Measurements from ENCODE around the gene TCEA2. TPM values are rescaled to one million over a fixed set of nuclear protein-coding genes. Genes with fewer than 3 reads are reported as not detected.

TCEA2 gene
- total and polyA plus RNA-seq, 2 of the 13 experiments (the other 11 are each of a cell fraction or from before 2014, with no cell fraction given) = 28.1 to 33.7 TPM

DNA sequence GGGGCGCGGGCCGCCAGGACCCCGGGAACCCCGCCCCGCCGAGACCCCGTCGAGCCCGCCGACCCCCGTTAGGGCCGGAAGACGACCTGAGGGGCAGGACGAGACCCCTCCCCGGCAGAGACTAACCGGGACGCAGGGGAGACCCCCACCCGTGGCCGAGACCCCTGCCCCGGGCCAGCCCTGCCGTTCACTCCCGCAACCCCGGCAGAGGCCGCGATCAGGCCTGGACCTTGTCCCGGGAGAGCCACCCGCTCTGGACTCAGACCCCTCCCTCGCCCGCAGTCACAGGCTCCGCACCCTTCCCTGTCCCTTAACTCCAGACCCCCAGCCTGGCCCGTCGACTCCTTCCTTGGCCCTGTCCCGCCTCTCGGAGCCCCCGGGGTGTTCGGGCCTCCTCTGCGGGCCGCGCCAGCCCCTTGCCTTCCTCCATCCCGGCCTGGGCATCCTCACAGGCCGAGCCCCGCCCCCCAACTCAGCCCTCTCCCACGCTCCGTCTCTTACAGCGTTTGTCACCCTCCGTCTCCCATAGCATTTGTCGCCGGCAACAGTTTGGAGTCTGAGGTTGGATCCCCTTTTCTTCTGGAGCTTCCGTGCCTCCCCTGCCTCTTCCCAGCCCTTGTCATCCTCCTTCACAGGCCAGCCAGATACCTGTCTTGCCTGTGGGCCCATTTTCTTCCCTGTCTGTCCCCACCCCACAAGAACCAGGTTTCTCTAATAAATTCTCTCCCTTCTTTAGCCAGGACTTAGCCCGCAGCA, 569 bp downstream of the TCEA2 start (continued):
- TF ChIP-seq JUNB (CRISPR knock-in tag; IDR thresholded peaks at IDR 0.05; ENCODE audit: borderline replicate concordance) = no peak
- TF ChIP-seq ZNF720 (CRISPR knock-in tag; IDR thresholded peaks at IDR 0.05) = 0 out of 2 replicates have a peak, but pooled peaks have one; percentile 46
- TF ChIP-seq, protein P1, sequence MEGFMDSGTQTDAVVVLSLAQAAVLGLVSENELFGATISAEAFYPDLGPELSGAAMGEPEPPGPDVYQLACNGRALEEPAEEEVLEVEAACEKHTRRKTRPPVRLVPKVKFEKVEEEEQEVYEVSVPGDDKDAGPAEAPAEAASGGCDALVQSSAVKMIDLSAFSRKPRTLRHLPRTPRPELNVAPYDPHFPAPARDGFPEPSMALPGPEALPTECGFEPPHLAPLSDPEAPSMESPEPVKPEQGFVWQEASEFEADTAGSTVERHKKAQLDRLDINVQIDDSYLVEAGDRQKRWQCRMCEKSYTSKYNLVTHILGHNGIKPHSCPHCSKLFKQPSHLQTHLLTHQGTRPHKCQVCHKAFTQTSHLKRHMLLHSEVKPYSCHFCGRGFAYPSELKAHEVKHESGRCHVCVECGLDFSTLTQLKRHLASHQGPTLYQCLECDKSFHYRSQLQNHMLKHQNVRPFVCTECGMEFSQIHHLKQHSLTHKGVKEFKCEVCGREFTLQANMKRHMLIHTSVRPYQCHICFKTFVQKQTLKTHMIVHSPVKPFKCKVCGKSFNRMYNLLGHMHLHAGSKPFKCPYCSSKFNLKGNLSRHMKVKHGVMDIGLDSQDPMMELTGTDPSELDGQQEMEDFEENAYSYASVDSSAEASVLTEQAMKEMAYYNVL (CRISPR knock-in tag; IDR thresholded peaks at IDR 0.05; ENCODE audit: borderline replicate concordance) = 0 out of 2 replicates have a peak, but pooled peaks have one; percentile 53
- TF ChIP-seq NR3C1 (CRISPR knock-in tag; IDR thresholded peaks at IDR 0.05) = 0 out of 2 replicates have a peak, but pooled peaks have one; percentile 39
- TF ChIP-seq, protein P2, sequence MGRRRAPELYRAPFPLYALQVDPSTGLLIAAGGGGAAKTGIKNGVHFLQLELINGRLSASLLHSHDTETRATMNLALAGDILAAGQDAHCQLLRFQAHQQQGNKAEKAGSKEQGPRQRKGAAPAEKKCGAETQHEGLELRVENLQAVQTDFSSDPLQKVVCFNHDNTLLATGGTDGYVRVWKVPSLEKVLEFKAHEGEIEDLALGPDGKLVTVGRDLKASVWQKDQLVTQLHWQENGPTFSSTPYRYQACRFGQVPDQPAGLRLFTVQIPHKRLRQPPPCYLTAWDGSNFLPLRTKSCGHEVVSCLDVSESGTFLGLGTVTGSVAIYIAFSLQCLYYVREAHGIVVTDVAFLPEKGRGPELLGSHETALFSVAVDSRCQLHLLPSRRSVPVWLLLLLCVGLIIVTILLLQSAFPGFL (CRISPR knock-in tag; IDR thresholded peaks at IDR 0.05) = peak; percentile 47; the same call in 1 of the 2 replicates
- TF ChIP-seq ZNF501 (CRISPR knock-in tag; IDR thresholded peaks at IDR 0.05) = peak; percentile 89
- TF ChIP-seq IRX3 (CRISPR knock-in tag; IDR thresholded peaks at IDR 0.05; ENCODE audit: borderline replicate concordance, low read depth) = peak; percentile 16
- TF ChIP-seq, protein P3, sequence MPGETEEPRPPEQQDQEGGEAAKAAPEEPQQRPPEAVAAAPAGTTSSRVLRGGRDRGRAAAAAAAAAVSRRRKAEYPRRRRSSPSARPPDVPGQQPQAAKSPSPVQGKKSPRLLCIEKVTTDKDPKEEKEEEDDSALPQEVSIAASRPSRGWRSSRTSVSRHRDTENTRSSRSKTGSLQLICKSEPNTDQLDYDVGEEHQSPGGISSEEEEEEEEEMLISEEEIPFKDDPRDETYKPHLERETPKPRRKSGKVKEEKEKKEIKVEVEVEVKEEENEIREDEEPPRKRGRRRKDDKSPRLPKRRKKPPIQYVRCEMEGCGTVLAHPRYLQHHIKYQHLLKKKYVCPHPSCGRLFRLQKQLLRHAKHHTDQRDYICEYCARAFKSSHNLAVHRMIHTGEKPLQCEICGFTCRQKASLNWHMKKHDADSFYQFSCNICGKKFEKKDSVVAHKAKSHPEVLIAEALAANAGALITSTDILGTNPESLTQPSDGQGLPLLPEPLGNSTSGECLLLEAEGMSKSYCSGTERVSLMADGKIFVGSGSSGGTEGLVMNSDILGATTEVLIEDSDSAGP (CRISPR knock-in tag; IDR thresholded peaks at IDR 0.05; ENCODE audit: borderline replicate concordance) = peak; percentile 60; the same call in 1 of the 2 replicates
- peak; percentile 44; the same call in 1 of the 2 replicates for TF ChIP-seq ZNF143 (CRISPR knock-in tag; IDR thresholded peaks at IDR 0.05)
- peak; percentile 14 for TF ChIP-seq TEAD3 (CRISPR knock-in tag; optimal IDR thresholded peaks at IDR 0.05; ENCODE audit: borderline replicate concordance)
- no peak for TF ChIP-seq CHD4 (IDR thresholded peaks at IDR 0.05; ENCODE audit: borderline replicate concordance, low read length)
- TF ChIP-seq, protein P4, sequence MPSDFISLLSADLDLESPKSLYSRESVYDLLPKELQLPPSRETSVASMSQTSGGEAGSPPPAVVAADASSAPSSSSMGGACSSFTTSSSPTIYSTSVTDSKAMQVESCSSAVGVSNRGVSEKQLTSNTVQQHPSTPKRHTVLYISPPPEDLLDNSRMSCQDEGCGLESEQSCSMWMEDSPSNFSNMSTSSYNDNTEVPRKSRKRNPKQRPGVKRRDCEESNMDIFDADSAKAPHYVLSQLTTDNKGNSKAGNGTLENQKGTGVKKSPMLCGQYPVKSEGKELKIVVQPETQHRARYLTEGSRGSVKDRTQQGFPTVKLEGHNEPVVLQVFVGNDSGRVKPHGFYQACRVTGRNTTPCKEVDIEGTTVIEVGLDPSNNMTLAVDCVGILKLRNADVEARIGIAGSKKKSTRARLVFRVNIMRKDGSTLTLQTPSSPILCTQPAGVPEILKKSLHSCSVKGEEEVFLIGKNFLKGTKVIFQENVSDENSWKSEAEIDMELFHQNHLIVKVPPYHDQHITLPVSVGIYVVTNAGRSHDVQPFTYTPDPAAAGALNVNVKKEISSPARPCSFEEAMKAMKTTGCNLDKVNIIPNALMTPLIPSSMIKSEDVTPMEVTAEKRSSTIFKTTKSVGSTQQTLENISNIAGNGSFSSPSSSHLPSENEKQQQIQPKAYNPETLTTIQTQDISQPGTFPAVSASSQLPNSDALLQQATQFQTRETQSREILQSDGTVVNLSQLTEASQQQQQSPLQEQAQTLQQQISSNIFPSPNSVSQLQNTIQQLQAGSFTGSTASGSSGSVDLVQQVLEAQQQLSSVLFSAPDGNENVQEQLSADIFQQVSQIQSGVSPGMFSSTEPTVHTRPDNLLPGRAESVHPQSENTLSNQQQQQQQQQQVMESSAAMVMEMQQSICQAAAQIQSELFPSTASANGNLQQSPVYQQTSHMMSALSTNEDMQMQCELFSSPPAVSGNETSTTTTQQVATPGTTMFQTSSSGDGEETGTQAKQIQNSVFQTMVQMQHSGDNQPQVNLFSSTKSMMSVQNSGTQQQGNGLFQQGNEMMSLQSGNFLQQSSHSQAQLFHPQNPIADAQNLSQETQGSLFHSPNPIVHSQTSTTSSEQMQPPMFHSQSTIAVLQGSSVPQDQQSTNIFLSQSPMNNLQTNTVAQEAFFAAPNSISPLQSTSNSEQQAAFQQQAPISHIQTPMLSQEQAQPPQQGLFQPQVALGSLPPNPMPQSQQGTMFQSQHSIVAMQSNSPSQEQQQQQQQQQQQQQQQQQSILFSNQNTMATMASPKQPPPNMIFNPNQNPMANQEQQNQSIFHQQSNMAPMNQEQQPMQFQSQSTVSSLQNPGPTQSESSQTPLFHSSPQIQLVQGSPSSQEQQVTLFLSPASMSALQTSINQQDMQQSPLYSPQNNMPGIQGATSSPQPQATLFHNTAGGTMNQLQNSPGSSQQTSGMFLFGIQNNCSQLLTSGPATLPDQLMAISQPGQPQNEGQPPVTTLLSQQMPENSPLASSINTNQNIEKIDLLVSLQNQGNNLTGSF (CRISPR knock-in tag; IDR thresholded peaks at IDR 0.05) = peak; percentile 13; the same call in 1 of the 2 replicates
- TF ChIP-seq, protein P5, sequence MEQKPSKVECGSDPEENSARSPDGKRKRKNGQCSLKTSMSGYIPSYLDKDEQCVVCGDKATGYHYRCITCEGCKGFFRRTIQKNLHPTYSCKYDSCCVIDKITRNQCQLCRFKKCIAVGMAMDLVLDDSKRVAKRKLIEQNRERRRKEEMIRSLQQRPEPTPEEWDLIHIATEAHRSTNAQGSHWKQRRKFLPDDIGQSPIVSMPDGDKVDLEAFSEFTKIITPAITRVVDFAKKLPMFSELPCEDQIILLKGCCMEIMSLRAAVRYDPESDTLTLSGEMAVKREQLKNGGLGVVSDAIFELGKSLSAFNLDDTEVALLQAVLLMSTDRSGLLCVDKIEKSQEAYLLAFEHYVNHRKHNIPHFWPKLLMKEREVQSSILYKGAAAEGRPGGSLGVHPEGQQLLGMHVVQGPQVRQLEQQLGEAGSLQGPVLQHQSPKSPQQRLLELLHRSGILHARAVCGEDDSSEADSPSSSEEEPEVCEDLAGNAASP (CRISPR knock-in tag; IDR thresholded peaks at IDR 0.05; ENCODE audit: borderline replicate concordance) = 0 out of 2 replicates have a peak, but pooled peaks have one; percentile 7
- TF ChIP-seq MXD4 (CRISPR knock-in tag; IDR thresholded peaks at IDR 0.05) = peak; percentile 17; the same call in 1 of the 2 replicates
- peak; percentile 54 for TF ChIP-seq THAP11 (CRISPR knock-in tag; IDR thresholded peaks at IDR 0.05)
- 0 out of 2 replicates have a peak, but pooled peaks have one; percentile 59 for TF ChIP-seq ZNF317 (CRISPR knock-in tag; IDR thresholded peaks at IDR 0.05)
- TF ChIP-seq ZNF543 (CRISPR knock-in tag; IDR thresholded peaks at IDR 0.05) = no peak
